IMR-90 (cell line): ENCODE measurements around the gene KIF25.

Experiments used
- BHLHE40 ChIP-seq: fragments of 150-350 bp; IDR thresholded peaks from 2 replicates; pipeline ENCODE4 v1.6.1; 2016; ENCODE audit warnings: mild to moderate bottlenecking, low read depth, low read length
- MAZ ChIP-seq: IDR thresholded peaks from 2 replicates; pipeline ENCODE4 v1.6.1; 2012; ENCODE audit warnings: low read depth, mild to moderate bottlenecking, low read length, improper control_type of control experiment, moderate library complexity, borderline replicate concordance
- POLR2A ChIP-seq: IDR thresholded peaks from 2 replicates; pipeline ENCODE4 v1.6.1; 2012; ENCODE audit warnings: mild to moderate bottlenecking, low read depth, low read length
- TF ChIP-seq, protein P1 (sequence below): conservative IDR thresholded peaks from 2 replicates; pipeline ENCODE4 v1.5.1; 2012; ENCODE audit warnings: mild to moderate bottlenecking, low read depth, low read length, improper control_type of control experiment

DNA sequence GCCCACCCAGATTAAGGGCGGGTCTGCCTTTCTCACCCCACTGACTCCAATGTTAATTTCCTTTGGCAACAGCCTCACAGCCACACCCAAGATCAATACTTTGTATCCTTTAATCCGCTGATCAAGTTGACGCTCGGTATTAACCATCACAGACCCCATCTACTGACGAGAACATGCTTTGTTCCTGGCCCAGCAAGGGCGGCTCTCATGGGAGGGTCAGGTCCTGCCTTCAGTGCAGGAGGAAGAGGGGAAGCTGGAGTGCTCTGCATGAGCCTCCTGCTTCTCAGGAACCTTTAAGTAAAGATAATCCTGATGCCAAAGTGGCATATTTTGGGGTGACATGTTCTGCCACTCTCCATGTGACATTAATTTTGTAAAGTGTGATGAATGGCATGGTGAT is 8.3 kb downstream of the KIF25 start:
- TF ChIP-seq, protein P1, sequence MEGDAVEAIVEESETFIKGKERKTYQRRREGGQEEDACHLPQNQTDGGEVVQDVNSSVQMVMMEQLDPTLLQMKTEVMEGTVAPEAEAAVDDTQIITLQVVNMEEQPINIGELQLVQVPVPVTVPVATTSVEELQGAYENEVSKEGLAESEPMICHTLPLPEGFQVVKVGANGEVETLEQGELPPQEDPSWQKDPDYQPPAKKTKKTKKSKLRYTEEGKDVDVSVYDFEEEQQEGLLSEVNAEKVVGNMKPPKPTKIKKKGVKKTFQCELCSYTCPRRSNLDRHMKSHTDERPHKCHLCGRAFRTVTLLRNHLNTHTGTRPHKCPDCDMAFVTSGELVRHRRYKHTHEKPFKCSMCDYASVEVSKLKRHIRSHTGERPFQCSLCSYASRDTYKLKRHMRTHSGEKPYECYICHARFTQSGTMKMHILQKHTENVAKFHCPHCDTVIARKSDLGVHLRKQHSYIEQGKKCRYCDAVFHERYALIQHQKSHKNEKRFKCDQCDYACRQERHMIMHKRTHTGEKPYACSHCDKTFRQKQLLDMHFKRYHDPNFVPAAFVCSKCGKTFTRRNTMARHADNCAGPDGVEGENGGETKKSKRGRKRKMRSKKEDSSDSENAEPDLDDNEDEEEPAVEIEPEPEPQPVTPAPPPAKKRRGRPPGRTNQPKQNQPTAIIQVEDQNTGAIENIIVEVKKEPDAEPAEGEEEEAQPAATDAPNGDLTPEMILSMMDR: no peak
- no peak for TF ChIP-seq MAZ
- no peak for TF ChIP-seq POLR2A
- TF ChIP-seq BHLHE40: no peak
